ENCODE measurements around the gene RFLNA. TPM values are rescaled to one million over a fixed set of nuclear protein-coding genes. Genes with fewer than 3 reads are reported as not detected.

RFLNA gene
- total and polyA plus RNA-seq, 2 of the 4 experiments (the other 2 are of a cell fraction), result not detected

DNA sequence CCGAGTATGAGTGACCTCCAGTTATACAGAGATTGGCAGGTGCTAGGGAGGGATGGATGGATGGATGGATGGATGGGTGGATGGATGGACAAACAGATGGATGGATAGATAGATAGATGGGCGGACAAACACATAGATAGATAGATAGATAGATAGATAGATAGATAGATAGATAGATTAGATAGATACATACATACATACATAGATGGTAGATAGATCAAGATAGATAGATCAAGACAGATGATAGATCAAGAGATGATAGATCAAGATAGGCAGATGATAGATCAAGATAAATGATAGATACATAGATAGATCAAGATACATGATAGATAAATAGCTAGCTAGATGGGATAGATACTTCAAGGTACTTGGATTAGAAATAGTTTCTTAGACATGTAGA lies 18.6 kb upstream of the RFLNA start:
- no peaks in the 10 kb centered on the region for H3K36me3 ChIP-seq (ENCODE audit: control insufficient read depth, insufficient read depth, low read length)
- intact Hi-C loops (cut with micrococcal nuclease), result no loop called here
- peaks cover 4% of the 10 kb centered on the region; the same call in 1 of the 2 replicates for H3K9me3 ChIP-seq (ENCODE audit: control insufficient read depth, insufficient read depth, low read length)
- no peak overlapping the region for H3K14ac ChIP-seq (replicated peaks; ENCODE audit: low read depth, low read length)
- no peak overlapping the region for H3K23ac ChIP-seq (ENCODE audit: low read depth, low read length)
- no peak overlapping the region for H4K5ac ChIP-seq (ENCODE audit: low read depth, low read length)
- ATAC-seq (ENCODE audit: low read depth), result no peak
- no peak overlapping the region for H3K18ac ChIP-seq (ENCODE audit: low read depth, low read length)
- no peak overlapping the region for H3K9ac ChIP-seq (ENCODE audit: low read depth, low read length)
- no peak overlapping the region for H3K27ac ChIP-seq (ENCODE audit: insufficient read depth, low read length)
- H3K4me3 ChIP-seq (ENCODE audit: insufficient read depth, low read depth, low read length), result no peak overlapping the region
- ChIA-PET POLR2A (ENCODE audit: unreplicated experiment) (no interaction called here), CTCF (no interaction called here)
- H2AFZ ChIP-seq (replicated peaks; ENCODE audit: low read length, poor library complexity), result no peak overlapping the region
- H2BK5ac ChIP-seq (ENCODE audit: low read depth, low read length, poor library complexity, severe bottlenecking), result no peak overlapping the region
- WGBS, 2 experiments (ENCODE audit: extremely low coverage in 2 of 2, insufficient read length in 1 of 2), result 71% methylated on average over 1 of the region's 2 CpGs; no CpG with 5 or more reads in 1 of the 2 experiments
- BruUV-seq (replicated peaks), result no TSS peak
- H3K4ac ChIP-seq (ENCODE audit: low read depth, low read length), result no peak overlapping the region
- in situ Hi-C loops (cut with MboI; ENCODE audit: low sequenced_read_pairs), result no loop called here
- H2BK20ac ChIP-seq (ENCODE audit: low read depth, low read length), result no peak overlapping the region
- no peak overlapping the region for H2AK5ac ChIP-seq (ENCODE audit: low read depth, low read length)
- no peak overlapping the region for H4K8ac ChIP-seq (ENCODE audit: low read depth in 2 of 2, low read length in 2 of 2)
- no peaks in the 10 kb centered on the region for H3K9me1 ChIP-seq (ENCODE audit: insufficient read depth, low read length)
- no peak overlapping the region for H4K91ac ChIP-seq (ENCODE audit: insufficient read depth, low read depth, low read length)
- H2BK15ac ChIP-seq (ENCODE audit: low read depth, low read length), result no peak overlapping the region
- dilution Hi-C loops (cut with HindIII; ENCODE audit: low sequenced_read_pairs, unreplicated experiment), result no loop called here
- no peak overlapping the region for H3K56ac ChIP-seq (ENCODE audit: extremely low read depth, insufficient read depth, low read length)
- H3K79me1 ChIP-seq (ENCODE audit: low read depth in 1 of 2, low read length in 2 of 2), result no peaks in the 10 kb centered on the region
- no peaks in the 10 kb centered on the region for H3K4me1 ChIP-seq (ENCODE audit: control insufficient read depth, insufficient read depth, low read length)
- no peak overlapping the region for H2BK120ac ChIP-seq (ENCODE audit: low read depth, low read length)
- TF ChIP-seq MAFK (IDR thresholded peaks at IDR 0.05; ENCODE audit: low read depth, low read length) (no peak), MAZ (IDR thresholded peaks at IDR 0.05; ENCODE audit: borderline replicate concordance, low read depth, low read length) (no peak), CHD1 (IDR thresholded peaks at IDR 0.05; ENCODE audit: low read depth, low read length) (no peak), NFE2L2 (IDR thresholded peaks at IDR 0.05; ENCODE audit: low read depth, low read length) (no peak), RCOR1 (IDR thresholded peaks at IDR 0.05; ENCODE audit: insufficient replicate concordance, low read length) (no peak), MXI1 (IDR thresholded peaks at IDR 0.05; ENCODE audit: borderline replicate concordance, low read depth, low read length) (no peak), USF2 (IDR thresholded peaks at IDR 0.05; ENCODE audit: low read depth, low read length) (no peak), POLR2A (IDR thresholded peaks at IDR 0.05; ENCODE audit: low read depth, low read length) (no peak), FOS (IDR thresholded peaks at IDR 0.05; ENCODE audit: low read depth, low read length) (no peak), RAD21 (IDR thresholded peaks at IDR 0.05; ENCODE audit: low read length) (no peak), BHLHE40 (IDR thresholded peaks at IDR 0.05; ENCODE audit: low read depth, low read length) (no peak), CEBPB (IDR thresholded peaks at IDR 0.05; ENCODE audit: low read depth, low read length) (no peak), RFX5 (IDR thresholded peaks at IDR 0.05; ENCODE audit: low read depth, low read length) (no peak), SMC3 (IDR thresholded peaks at IDR 0.05; ENCODE audit: low read depth, low read length) (no peak)
- TF ChIP-seq, protein P1, sequence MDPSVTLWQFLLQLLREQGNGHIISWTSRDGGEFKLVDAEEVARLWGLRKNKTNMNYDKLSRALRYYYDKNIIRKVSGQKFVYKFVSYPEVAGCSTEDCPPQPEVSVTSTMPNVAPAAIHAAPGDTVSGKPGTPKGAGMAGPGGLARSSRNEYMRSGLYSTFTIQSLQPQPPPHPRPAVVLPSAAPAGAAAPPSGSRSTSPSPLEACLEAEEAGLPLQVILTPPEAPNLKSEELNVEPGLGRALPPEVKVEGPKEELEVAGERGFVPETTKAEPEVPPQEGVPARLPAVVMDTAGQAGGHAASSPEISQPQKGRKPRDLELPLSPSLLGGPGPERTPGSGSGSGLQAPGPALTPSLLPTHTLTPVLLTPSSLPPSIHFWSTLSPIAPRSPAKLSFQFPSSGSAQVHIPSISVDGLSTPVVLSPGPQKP (IDR thresholded peaks at IDR 0.05; ENCODE audit: borderline replicate concordance, low read depth, low read length), result no peak
- TF ChIP-seq, protein P2, sequence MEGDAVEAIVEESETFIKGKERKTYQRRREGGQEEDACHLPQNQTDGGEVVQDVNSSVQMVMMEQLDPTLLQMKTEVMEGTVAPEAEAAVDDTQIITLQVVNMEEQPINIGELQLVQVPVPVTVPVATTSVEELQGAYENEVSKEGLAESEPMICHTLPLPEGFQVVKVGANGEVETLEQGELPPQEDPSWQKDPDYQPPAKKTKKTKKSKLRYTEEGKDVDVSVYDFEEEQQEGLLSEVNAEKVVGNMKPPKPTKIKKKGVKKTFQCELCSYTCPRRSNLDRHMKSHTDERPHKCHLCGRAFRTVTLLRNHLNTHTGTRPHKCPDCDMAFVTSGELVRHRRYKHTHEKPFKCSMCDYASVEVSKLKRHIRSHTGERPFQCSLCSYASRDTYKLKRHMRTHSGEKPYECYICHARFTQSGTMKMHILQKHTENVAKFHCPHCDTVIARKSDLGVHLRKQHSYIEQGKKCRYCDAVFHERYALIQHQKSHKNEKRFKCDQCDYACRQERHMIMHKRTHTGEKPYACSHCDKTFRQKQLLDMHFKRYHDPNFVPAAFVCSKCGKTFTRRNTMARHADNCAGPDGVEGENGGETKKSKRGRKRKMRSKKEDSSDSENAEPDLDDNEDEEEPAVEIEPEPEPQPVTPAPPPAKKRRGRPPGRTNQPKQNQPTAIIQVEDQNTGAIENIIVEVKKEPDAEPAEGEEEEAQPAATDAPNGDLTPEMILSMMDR (conservative IDR thresholded peaks at IDR 0.05; ENCODE audit: low read depth, low read length), result no peak
- no peak for DNase-seq
- H3K4me2 ChIP-seq (ENCODE audit: low read depth, low read length), result no peak overlapping the region
- H2AK9ac ChIP-seq (replicated peaks; ENCODE audit: low read depth, low read length, poor library complexity), result no peak overlapping the region
- H4K20me1 ChIP-seq (ENCODE audit: insufficient read depth, low read length), result no peaks in the 10 kb centered on the region
- H3K27me3 ChIP-seq (ENCODE audit: control insufficient read depth, insufficient read depth, low read length), result peaks cover 49% of the 10 kb centered on the region

Data from IMR-90 (cell line).